HCT116 (cell line): ENCODE measurements around the gene TRIM56. TPM values are rescaled to one million over a fixed set of nuclear protein-coding genes. Genes with fewer than 3 reads are reported as not detected.

ENCODE experiments used
- ATAC-seq: fragments of 200-7000 bp; cut with Tn5 transposase; 2 replicates; pipeline ENCODE4 v1.9.1; 2020; ENCODE audit warnings: mild to moderate bottlenecking, moderate library complexity
- BruUV-seq: library from RNA; stranded (reverse); fragments of 400-500 nt; replicated peaks from 2 replicates; lab custom pipeline; 2021; lab: Mats Ljungman, UMichigan
- CTCF ChIA-PET: fragments of 300-600 bp; sonication (Branson Sonifier 250); formaldehyde crosslinking; loops from one replicate; lab custom pipeline; 2021; ENCODE audit warnings: antibody characterized with exemption; lab: Charles Lee
- POLR2A ChIA-PET: fragments of 300-600, 350-600 bp; sonication (Branson Sonifier 250); formaldehyde crosslinking; loops from one replicate; lab custom pipeline; 2021; ENCODE audit warnings: antibody characterized with exemption; lab: Charles Lee
- RAD21 ChIA-PET, 2 experiments: fragments of 300-600 bp; sonication (Branson Sonifier 250); formaldehyde crosslinking; loops; one replicate each; lab custom pipeline; 2023; ENCODE audit warnings: low total read pairs in 2 of 2; ENCODE audit not compliant: uncharacterized antibody in 2 of 2, unreplicated experiment in 2 of 2, low non-redundant PET in 1 of 2; lab: Charles Lee
- DNase-seq: peaks from one replicate; pipeline ENCODE4 v3.0.0-alpha.2; 2010; ENCODE audit warnings: low read depth, low spot score
- H2AFZ ChIP-seq: fragments of 200-600 bp; shearing (Covaris generic), sonication (generic); 2 replicates; pipeline ENCODE4 v1.6.1; 2017; ENCODE audit warnings: low read depth, mixed run types, mixed read lengths, antibody characterized with exemption, low read length; ENCODE audit not compliant: poor library complexity, severe bottlenecking
- H3K27ac ChIP-seq: 2 replicates; pipeline ENCODE4 v1.5.1; 2012; ENCODE audit warnings: low read depth, low read length
- H3K27me3 ChIP-seq: fragments of 200-600 bp; sonication (generic); 2 replicates; pipeline ENCODE4 v1.6.1; 2016; ENCODE audit warnings: mixed run types, low read length, mixed read lengths; ENCODE audit not compliant: insufficient read depth
- H3K36me3 ChIP-seq, 2 experiments: fragments of 200-500 bp in 1 of 2; fragments of 200-600 bp in 1 of 2; sonication (Bioruptor generic) in 1 of 2; sonication (generic) in 1 of 2; 2 replicates each; pipeline versions ENCODE4 v1.5.1 to v1.6.1; 2014 to 2016; ENCODE audit warnings: low read length in 2 of 2, inconsistent platforms in 1 of 2, mixed read lengths in 1 of 2, mixed run types in 1 of 2; ENCODE audit not compliant: insufficient read depth in 2 of 2, control insufficient read depth in 1 of 2
- H3K4me1 ChIP-seq, 2 experiments: fragments of 200-600 bp in 1 of 2; sonication (generic) in 1 of 2; 2 replicates each; pipeline versions ENCODE4 v1.5.1 to v1.6.1; 2012 to 2017; ENCODE audit warnings: low read length in 2 of 2, inconsistent platforms in 1 of 2, mild to moderate bottlenecking in 1 of 2, mixed read lengths in 1 of 2, mixed run types in 1 of 2, moderate library complexity in 1 of 2; ENCODE audit not compliant: insufficient read depth in 2 of 2, control insufficient read depth in 1 of 2
- H3K4me2 ChIP-seq: fragments of 200-600 bp; sonication (generic); 2 replicates; pipeline ENCODE4 v1.6.1; 2017; ENCODE audit warnings: mixed run types, low read length, mixed read lengths
- H3K4me3 ChIP-seq, 2 experiments: fragments of 200-600 bp in 1 of 2; sonication (generic) in 1 of 2; replicated peaks in 1 of 2; 2 replicates each; pipeline ENCODE4 v1.5.1; 2011 to 2016; ENCODE audit warnings: low read length in 2 of 2, control low read depth in 1 of 2, low read depth in 1 of 2, mild to moderate bottlenecking in 1 of 2, mixed read lengths in 1 of 2, mixed run types in 1 of 2
- H3K79me2 ChIP-seq: fragments of 200-600 bp; sonication (generic); 2 replicates; pipeline ENCODE4 v1.6.1; 2017; ENCODE audit warnings: mild to moderate bottlenecking, mixed run types, low read length, moderate library complexity, mixed read lengths; ENCODE audit not compliant: insufficient read depth
- H3K9ac ChIP-seq: fragments of 200-600 bp; sonication (generic); 2 replicates; pipeline ENCODE4 v1.6.1; 2016; ENCODE audit warnings: low read length, mixed read lengths
- H3K9me2 ChIP-seq: fragments of 200-600 bp; sonication (generic), shearing (Covaris generic); 2 replicates; pipeline ENCODE4 v1.6.1; 2017; ENCODE audit warnings: mixed run types, mild to moderate bottlenecking, moderate library complexity; ENCODE audit not compliant: insufficient read depth
- H3K9me3 ChIP-seq, 2 experiments: fragments of 200-500 bp in 1 of 2; fragments of 200-600 bp in 1 of 2; sonication (Bioruptor generic) in 1 of 2; sonication (generic) in 1 of 2; 2 replicates each; pipeline ENCODE4 v1.6.1; 2014 to 2017; ENCODE audit warnings: low read length in 2 of 2, mixed read lengths in 2 of 2, inconsistent platforms in 1 of 2, low read depth in 1 of 2, mild to moderate bottlenecking in 1 of 2, mixed run types in 1 of 2, moderate library complexity in 1 of 2; ENCODE audit not compliant: control insufficient read depth in 1 of 2, insufficient read depth in 1 of 2
- H4K20me1 ChIP-seq: fragments of 200-600 bp; sonication (generic), shearing (Covaris generic); 2 replicates; pipeline ENCODE4 v1.6.1; 2017; ENCODE audit warnings: mixed run types, mild to moderate bottlenecking, moderate library complexity; ENCODE audit not compliant: insufficient read depth
- EGR1 ChIP-seq: IDR thresholded peaks from 2 replicates; pipeline ENCODE4 v1.6.1; 2012; ENCODE audit warnings: low read depth
- EZH2phosphoT487 ChIP-seq: fragments of 200-600 bp; IDR thresholded peaks from 2 replicates; pipeline ENCODE4 v1.6.1; 2018; ENCODE audit warnings: antibody characterized with exemption, borderline replicate concordance
- FOSL1 ChIP-seq: IDR thresholded peaks from 2 replicates; pipeline ENCODE4 v1.6.1; 2012; ENCODE audit warnings: low read depth
- JUND ChIP-seq: IDR thresholded peaks from 2 replicates; pipeline ENCODE4 v1.6.1; 2012
- POLR2AphosphoS5 ChIP-seq: IDR thresholded peaks from 2 replicates; pipeline ENCODE4 v1.6.1; 2011; ENCODE audit warnings: mild to moderate bottlenecking, low read depth, low read length, moderate library complexity
- SIN3A ChIP-seq: IDR thresholded peaks from 2 replicates; pipeline ENCODE4 v1.6.1; 2012; ENCODE audit warnings: low read depth
- SP1 ChIP-seq: IDR thresholded peaks from 2 replicates; pipeline ENCODE4 v1.6.1; 2012; ENCODE audit warnings: low read depth
- SRF ChIP-seq: IDR thresholded peaks from 2 replicates; pipeline ENCODE4 v1.6.1; 2012; ENCODE audit warnings: low read depth
- TCF7L2 ChIP-seq: IDR thresholded peaks from 2 replicates; pipeline ENCODE4 v1.7.0; 2011; ENCODE audit warnings: borderline replicate concordance, inconsistent platforms; ENCODE audit not compliant: insufficient read depth, insufficient read length; ENCODE audit errors: extremely low read depth
- YY1 ChIP-seq: IDR thresholded peaks from 2 replicates; pipeline ENCODE4 v1.6.1; 2011; ENCODE audit warnings: low read length, low read depth, moderate library complexity, mild to moderate bottlenecking; ENCODE audit not compliant: insufficient replicate concordance; ENCODE audit errors: extremely low read depth
- intact Hi-C: fragments of 100-400 bp; cut with micrococcal nuclease; formaldehyde crosslinking; loops from 2 replicates; pipeline ENCODE4 v1.10.0; 2022
- total RNA-seq: library from RNA; stranded (reverse); gene quantifications from one replicate; pipeline ENCODE4 v1.2.1, GENCODE V29; 2021; ENCODE audit not compliant: unreplicated experiment
- TF ChIP-seq, protein P1 (sequence below): IDR thresholded peaks from 2 replicates; pipeline ENCODE4 v1.6.1; 2012

Gene TRIM56
- total RNA-seq, 1 experiment from 2014 or later: 25.9 TPM

DNA sequence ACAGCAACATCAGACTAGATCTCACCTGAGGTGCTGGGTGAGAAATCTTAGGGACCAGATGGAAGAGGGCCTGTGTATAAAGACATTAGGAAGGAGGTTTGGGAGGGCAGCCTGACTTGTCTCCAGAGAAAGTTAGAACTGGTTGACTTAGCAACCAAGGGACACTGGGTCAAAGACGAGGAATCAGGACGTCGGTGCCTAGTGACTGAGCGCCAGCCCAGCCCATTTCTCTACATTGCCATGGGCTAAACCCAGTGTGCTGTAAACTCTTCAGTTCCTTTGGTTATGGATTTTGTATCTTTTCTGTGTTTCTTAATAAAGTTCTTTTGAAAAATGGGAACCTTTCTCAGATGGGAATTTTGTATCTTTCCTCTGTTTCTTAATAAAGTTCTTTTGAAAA lies 12.3 kb downstream of the TRIM56 start:
- no peaks in the 10 kb centered on the region for H3K27me3 ChIP-seq
- no peaks in the 10 kb centered on the region for H3K79me2 ChIP-seq
- intact Hi-C loops: no loop called here
- RAD21 ChIA-PET: no interaction called here
- BruUV-seq: no TSS peak
- TF ChIP-seq EZH2phosphoT487 (no peak), POLR2AphosphoS5 (0 out of 2 replicates have a peak, but pooled peaks have one; percentile 5)
- H3K4me3 ChIP-seq: no peak overlapping the region
- no peak overlapping the region for H2AFZ ChIP-seq
- H3K9ac ChIP-seq: no peak overlapping the region
- CTCF ChIA-PET: interaction anchor here (1.4 kb wide), 1 partner anchor 23 kb away, joined by 4 read pairs; no protein-coding TSS in a partner anchor
- H3K9me3 ChIP-seq: no peaks in the 10 kb centered on the region
- H3K4me1 ChIP-seq: peaks cover 37 to 81% of the 10 kb centered on the region in 2 experiments
- no peaks in the 10 kb centered on the region for H3K36me3 ChIP-seq
- POLR2A ChIA-PET: interaction anchor here (1.4 kb wide), 1 partner anchor 12 kb away, joined by 5 read pairs; the partner anchor contains the start of gene TRIM56
- ATAC-seq (no peak), DNase-seq (no peak)
- H3K4me2 ChIP-seq: no peak overlapping the region
- no peaks in the 10 kb centered on the region for H4K20me1 ChIP-seq
- H3K9me2 ChIP-seq: no peaks in the 10 kb centered on the region
- H3K27ac ChIP-seq: no peak overlapping the region

DNA sequence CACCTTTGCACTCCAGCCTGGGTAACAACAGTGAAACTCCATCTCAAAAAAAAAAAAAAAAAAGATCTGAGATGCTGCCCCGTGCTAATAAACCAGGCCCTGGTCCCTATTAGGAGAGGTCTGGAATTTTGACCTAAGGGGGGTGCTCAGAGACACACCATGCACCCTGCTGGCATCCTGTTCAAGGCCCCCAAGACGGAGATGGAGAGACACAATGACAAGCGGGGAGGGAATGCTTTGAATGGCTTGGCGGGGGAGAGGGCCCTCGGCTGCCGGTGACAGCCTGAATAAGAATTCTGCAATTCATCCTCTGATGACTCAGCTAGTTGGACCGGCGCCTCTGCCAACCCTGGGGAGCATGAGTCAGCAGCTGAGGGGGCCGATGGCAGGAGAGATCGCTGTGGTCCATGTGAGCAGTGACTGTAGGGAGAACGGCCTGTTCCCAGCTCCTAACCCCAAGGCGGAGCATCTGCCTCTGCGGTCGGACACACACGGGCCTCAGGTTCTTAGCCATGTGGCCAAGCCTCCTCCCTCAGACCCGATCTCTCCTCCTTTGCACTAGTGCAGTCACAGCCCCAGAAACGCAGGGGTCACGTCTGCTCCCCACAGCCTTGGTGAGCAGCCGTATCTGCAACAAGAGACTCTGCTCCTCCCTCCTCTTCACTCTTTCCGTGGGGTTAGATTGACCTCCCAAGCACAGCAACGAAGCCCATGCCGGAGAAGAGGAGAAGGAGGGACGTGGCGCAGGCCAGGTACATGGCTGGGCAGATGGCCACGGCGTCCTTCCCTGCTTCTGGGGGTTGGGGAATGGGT lies 14.9 kb downstream of the TRIM56 start:
- intact Hi-C loops: no loop called here
- DNase-seq (peak; percentile 84), ATAC-seq (peak; percentile 81)
- Histone ChIP-seq H4K20me1 (no peaks in the 10 kb centered on the region), H3K9me3 (no peaks in the 10 kb centered on the region), H3K27me3 (no peaks in the 10 kb centered on the region), H3K27ac (peak overlapping the region; percentile 96), H3K36me3 (no peaks in the 10 kb centered on the region), H2AFZ (no peak overlapping the region), H3K4me2 (peak overlapping the region; percentile 88), H3K9me2 (no peaks in the 10 kb centered on the region), H3K9ac (peak overlapping the region; percentile 79), H3K4me3 (peak overlapping the region; percentile 31 to 53), H3K4me1 (peaks cover 54 to 89% of the 10 kb centered on the region in 2 experiments), H3K79me2 (no peaks in the 10 kb centered on the region)
- ChIA-PET RAD21 (interaction anchor here (0.5 to 1.1 kb wide), 4 partner anchors 16 to 211 kb away, joined by 3 to 7 read pairs (median 4); partner anchors contain the start of genes PLOD3 (in 1 of the 2) and UFSP1 (in 1 of the 2)), CTCF (interaction anchor here (1.1 to 1.2 kb wide), 3 partner anchors 13 to 27 kb away, joined by 3 read pairs; partner anchors contain the start of gene SERPINE1), POLR2A (interaction anchor here (0.7 to 2.3 kb wide), 5 partner anchors 14 to 44 kb away, joined by 3 to 23 read pairs (median 6); partner anchors contain the start of genes SERPINE1 and TRIM56)
- TSS peak; percentile 40 for BruUV-seq
- TF ChIP-seq JUND (no peak), SP1 (no peak), POLR2AphosphoS5 (peak; percentile 70), YY1 (peak; percentile 68), EGR1 (no peak), SRF (no peak), SIN3A (no peak), TCF7L2 (peak; percentile 60), FOSL1 (no peak)
- TF ChIP-seq, protein P1, sequence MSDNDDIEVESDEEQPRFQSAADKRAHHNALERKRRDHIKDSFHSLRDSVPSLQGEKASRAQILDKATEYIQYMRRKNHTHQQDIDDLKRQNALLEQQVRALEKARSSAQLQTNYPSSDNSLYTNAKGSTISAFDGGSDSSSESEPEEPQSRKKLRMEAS: no peak
